ENCODE data around the gene CPLX3.

Gene CPLX3

DNA sequence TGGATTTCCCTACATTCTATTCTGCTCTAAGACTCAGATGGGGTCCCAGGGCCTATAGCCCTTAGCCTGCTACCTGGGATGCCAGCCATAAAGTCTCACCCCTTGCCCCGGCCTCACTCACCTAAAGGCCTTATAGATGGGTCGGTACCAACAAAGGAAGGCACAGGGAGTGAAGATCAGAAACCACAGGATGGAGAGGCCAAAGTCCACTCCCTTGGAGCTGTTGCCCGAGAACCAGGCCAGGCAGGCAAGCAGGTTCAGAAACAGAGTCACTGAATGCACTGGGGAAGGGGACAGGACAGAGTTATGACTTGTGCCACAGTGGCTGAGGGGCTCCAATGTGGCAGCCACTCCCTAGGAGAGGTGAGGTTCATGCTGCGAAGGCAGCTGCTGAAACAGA, 24.0 kb downstream of the CPLX3 start:
- no peak for DNase-seq

DNA sequence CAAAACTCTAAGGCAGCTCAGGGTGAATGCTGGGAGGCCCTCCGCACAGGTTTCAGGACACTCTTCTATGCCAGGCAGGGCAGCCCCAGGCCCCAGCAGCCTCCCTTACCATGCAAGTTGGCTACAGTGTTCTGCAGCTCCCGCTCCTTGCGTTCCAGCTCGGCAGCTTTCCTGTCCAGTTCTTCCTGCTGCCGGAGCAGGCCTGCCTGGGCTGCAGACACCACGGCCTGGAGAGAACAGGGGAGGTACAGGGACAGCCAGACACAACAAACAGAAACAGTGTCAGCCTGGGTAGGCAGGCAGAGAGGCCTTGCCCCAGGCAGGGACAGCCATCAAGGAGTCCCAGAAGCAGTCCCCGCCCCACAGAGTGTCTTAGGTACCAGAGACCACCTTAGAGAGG, 25.5 kb downstream of the CPLX3 start:
- no peak for DNase-seq

DNA sequence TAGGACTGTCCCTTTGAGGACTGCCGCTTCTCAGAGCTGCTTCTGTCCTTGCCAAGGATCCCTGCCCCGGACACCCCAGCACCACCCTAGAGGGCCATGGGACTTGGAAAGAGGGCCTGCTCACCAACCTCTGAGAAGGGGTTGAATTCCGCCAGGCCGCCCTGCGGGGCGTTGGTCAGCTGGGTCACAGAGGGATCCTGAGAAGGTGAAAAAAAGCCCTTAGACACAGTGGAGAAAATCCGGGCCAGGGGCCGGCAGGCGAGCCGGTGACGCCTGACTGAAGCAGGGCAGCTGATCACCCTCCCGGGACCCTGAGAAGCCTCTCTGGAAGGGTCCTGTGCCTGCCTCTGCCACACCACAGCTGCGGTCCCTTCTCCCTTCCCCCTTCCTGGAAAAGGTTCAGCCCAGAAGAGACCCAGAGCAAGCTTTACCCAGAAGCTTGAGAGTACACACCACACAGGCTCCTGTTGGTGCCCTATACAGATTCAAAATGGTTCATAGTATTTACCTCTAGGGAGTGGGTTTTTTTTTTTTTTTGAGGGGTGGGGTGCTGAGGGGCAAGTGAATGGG, 28.1 kb downstream of the CPLX3 start:
- DNase-seq = no peak

DNA sequence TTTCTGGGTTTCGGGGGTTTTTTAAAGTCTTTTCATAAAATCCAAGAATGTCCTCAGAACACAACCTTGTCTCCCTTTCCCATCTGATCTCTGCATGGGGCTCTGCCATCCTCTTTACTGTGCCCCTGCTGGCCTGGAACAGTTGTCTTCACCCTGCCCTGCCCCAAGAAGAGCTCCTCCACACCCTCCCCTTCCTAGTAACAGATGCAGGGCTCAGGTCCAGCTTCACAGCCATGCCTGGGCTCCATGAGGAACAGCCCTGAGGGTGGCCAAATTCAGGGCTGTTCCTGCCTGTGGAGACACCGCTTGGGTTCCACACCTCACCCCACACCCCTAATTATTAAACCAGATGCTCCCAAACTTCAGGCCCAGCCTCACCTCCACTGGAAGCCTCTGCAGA, 29.4 kb downstream of the CPLX3 start:
- no peak for DNase-seq

DNA sequence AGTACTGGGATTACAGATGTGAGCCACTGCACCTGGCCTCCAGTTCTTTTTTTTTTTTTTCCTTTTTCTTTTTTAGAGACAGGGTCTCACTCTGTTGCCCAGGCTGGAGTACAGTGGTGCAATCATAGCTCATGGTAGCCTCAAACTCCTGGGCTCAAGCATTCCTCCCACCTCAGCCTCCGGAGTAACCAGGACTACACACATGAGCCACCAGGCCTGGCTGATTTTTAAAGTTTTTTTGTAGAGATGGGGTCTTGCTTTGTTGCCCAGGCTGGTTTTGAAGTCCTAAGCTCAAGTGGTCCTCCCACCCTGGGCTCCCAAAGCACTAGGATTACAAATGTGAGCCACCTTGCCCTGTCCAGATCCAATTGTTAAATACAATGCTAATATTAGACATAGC, 30.1 kb downstream of the CPLX3 start:
- DNase-seq = no peak

DNA sequence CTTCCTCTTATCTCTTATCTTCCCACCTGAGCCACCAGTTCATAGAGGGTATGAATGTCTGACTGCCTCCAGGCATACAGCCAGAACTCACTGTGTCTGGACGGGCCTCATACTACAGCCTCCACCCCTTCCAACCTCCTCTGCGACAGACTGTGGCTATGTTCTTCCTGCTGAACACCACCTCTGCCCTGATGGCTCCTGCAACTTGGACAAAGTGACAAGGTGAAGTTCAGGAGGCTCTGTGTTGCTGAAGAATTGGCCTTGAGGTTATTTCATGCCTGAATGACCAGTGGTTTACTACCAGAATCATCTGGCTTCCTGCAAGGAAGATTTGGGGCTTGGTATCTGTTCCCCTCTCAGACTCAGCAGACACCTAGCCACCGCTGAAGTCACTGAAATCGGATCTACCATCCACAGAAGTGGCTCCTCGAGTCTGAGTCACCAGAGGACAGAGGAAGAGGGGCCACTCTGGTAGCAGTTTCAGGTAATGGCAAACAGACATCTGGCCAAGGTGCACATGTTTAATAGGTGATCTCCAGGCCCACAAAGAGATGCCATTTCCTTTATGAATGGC, 30.7 kb downstream of the CPLX3 start:
- DNase-seq = no peak

DNA sequence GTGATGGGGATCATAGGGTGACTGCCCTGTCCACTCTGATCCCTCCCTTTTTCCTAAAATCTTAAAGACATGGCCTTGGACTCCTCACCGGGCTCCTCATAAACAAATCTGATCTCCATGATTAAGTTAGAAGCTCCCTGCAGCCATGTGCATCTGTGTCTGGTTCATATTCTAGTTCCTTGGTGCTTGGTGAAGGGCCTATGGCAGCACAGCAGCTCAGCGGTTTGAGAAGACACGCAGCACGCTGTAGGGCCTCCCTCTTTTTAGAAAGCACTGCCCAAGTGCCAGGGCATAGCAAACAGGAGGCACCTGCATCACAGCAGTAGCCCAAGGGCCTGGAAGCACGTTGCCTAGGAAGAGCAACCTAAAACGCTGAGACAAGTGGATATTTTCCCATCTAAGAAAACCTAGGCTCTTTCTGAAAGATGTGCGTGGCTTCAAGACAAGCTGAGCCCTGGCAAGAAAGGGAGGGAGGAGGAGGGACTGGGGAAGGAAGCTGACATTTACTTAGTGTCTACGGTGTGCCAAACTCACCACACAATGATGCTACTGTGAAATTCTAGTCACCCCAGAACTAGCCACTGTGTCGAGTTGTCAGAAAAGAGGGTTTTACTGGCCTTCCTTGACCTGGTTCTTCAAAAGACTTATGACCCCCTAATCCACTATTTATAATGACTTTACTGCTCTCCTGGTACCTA, 31.4 kb downstream of the CPLX3 start:
- DNase-seq = no peak

DNA sequence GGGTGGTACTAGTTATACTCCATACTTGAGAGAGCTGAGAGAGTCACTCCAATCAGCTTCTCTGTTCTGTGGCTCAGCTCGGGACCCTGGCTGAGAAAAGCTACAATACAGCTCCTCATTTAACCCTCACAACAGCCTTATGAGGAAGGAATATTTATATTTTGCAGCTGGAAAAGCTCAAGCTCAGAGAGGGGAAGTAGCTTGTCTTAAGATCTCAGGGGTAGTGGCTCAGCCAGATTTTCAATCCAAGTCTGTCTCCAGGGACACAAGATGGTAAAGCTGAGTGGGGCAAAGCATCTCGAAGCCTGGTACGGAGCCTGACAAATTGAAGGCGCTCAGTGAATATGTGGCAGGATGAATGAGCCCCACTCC, 31.9 kb downstream of the CPLX3 start:
- DNase-seq = no peak

DNA sequence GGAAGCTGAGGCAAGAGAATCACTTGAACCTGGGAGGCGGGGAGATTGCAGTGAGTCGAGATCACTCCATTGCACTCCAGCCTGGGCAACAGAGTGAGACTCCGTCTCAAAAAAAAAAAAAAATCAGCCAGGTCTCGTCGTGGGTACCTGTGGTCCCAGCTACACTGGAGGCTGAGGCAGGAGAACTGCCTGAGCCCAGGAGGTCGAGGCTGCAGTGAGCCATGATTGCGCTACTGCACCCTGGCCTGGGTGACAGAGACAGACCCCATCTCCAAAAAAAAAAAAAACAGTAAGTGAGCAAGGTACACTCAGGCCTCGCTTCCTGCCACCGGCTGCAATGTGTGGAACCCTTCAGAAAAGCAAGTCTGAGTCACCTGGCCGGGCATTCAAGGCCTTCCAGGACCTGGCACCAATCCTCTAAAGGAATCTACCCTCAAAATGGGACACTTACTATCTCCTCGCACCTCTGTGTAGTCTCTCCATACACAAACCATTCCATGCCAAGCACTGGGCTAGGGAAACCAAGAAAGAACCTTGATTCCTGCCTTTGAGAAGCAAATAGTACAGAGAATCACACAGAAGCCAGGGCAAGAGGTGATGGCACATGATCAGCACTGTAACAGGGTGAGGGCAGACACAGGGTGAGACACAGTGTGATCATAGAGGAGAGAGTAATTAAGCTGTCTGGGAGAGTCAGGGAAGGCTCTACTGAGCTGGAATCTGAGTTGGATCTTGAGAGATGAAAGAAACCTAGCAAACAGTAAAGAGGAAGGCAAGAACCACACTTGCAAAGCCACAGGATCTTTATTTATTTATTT, 37.0 kb downstream of the CPLX3 start:
- DNase-seq = no peak

DNA sequence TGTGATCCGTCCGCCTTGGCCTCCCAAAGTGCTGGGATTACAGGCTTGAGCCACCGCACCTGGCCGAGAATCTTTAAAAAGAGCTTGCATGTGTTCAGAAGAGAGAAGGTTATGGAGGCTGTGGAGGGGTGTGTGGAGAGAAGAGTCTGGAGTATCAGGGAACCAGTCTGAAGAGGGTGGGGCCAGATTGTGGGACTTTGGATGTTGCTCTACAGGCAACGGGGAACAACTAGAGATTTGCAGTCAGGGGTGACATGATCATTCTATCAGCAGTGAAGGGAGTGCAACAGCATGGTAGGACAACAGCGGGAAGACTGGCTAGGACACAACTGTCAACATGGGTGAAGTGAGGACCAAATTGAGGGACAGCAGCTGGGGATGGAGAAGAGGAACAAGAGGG, 37.9 kb downstream of the CPLX3 start:
- DNase-seq = no peak

DNA sequence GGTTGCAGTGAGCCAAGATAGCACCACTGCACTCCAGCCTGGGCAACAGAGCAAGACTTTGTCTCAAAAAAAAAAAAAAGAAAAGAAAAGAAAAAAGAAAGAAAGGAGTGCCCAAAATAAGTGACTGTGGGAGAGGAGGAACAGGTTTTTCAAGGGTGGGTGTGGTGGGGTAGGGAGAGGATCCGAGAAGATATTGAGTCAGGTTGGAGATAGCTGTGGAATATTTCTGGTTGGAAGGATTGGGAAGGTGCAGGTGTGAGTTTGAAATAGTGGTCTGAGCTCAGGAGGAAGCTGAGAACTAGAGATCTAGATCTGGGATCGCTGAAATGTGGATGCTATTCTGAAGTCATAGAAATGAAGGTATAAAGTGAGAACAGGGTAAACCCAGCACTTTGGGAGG, 38.9 kb downstream of the CPLX3 start:
- no peak for DNase-seq

DNA sequence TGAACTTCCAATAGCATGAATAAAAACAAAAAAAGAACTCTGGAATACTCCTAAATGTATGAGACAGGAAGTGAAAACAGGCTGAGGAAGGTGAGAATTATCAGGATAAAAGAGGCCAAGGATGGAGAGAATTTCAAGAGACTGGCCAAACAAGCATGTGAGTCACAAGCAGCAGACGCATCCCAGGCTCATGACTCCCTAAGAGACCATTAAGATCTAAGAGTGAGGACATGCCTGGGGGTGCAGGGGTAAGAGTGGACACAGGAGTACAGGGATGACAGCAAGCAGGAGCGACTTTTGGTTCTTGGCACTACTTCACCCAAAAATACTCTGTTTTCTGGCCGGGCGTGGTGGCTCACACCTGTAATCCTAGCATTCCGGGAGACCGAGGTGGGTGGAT, 39.7 kb downstream of the CPLX3 start:
- no peak for DNase-seq

DNA sequence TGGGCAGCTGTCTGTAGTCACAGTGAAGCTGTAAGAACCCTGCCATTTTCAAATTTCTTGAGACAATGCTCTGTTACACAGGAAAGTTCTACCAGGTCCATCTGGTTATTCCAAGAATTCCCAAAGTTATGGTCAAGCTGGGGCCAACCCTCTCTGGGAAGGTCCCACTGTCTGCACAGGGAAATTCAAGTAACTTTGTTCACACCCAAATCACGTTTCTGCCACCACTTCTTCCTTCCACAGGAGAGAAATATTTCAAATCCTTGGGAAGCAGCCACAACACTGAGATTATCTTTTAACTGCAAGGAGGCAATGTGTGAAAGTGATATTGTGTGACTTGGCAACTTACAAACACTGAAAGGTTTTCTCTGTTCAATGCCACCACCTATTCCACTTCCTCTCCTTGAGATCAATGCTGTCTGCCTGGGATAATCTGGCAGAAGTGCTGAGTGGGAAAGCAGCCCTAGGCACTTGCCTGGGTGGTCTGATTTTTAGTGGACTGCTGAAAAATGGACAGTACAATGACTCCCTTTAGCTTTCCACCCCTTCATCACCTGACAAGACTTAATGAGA, 41.1 kb downstream of the CPLX3 start:
- DNase-seq = no peak

DNA sequence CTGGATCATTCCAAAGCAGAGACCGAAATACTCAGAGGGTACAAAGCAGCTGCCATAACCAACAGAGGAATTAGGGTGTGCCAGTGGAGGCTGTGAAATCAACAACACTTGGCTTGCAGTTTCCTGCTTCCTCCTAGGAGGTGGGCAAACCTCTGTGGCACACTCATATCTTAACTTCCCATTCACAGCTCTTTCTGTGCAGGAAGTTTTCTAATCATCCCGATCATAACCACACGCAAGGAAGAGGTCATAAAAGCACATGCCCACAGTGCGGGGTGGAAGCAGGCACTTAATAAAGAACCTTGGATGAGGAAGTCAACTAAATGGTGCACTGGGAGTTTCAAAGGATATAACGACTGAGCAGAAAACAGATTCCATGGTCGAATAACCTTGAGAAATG, 41.6 kb downstream of the CPLX3 start:
- DNase-seq = no peak

DNA sequence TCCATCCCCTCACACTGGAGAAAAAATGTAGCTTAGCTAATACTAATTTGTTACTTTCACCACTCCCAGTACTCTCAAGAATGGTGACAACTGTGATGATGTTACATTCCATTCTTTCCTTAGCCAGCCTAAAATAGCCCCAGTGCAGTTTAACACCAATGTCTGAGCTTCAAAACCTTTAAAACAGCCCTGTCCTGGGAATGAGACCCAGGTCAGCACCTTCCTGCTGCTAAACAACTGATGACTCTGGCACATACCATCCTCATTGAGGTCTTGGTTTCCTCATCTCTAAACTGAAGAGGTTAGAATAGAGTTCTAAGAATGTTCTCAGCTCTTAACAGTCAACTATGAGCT, 42.9 kb downstream of the CPLX3 start:
- DNase-seq = no peak

DNA sequence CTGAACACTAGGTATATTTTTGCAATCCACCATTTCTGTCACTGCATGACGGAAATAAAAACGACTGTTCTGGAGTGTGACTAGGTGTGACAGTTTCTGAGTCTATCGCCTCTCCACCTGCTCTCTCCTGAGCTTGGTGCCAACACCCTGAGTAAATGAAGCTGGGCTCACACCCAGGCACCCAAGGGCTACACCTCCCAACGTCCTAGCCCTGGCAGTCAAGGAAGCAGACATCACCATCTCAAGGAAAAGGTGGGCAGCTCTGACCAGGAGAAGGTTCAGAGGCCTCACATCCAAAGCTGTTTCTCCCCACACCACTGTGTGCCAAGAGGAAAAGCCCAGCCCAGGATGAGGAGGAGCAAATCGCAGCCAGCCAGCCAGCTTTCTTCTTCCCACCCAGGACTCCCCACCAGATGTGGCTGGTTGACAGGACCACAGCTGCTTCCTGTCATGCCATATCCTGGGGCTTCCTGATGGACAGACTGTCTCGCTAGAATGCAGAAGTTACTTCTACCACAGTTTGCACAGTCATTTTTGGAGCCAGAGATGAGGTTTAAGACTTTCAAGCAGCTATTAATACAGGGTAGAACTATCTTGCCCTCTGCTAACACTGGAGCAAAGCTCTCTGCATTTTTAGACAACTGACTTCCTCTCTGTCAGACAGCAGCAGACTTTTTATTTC, 43.4 kb downstream of the CPLX3 start:
- peak; percentile 66 for DNase-seq

DNA sequence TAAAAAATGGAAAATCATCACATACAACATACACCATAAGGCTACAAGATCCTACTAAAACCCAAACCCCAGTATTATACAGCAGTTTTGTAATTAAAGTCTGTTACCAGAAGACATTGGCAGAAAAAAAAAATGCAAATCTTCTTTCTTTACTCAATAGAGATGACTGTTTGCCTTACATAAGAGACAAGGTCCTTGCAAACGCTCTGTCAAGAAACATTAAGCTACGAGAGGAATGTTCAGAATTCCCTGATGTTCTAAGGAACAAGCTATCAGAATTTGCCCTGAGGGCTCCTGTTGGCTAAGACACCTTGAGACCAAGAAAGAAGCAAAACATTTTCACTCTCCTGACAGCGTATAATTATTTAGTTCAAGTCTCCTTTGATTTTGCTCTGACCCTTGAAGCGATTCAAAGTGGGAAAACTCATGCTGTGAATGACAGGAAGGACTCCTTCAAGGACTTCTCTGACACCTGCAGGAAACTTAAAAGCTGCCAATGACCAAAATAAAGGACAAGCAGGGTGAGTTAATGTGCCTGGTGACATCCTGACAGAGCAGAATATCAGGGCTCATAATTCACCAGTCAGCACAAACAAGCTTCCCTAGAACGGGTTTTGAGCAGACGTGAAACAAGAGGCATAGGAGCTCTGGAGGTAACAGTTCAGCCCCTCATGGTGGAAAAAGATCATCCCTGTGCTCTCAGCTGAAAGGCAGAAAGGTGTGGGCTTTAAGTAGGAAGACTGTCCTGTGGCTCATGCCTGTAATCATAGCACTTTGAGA, 44.2 kb downstream of the CPLX3 start:
- DNase-seq = no peak

DNA sequence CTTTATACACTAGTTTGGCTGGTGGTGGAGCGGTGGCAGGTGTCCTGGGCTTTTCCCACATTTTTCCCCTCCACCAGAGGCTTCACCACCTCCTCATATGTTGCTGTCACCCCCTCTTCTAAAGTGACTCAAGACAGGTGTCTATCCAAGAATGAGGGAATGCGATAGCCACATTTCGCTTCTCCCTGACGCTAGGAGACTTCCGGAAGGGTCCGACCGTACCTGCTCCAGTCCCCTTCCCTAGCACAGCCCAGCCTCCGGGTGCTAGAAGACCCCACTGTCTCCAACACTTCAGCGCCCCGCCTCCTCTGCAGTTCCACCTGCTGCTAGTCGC, 46.2 kb downstream of the CPLX3 start:
- no peak for DNase-seq

DNA sequence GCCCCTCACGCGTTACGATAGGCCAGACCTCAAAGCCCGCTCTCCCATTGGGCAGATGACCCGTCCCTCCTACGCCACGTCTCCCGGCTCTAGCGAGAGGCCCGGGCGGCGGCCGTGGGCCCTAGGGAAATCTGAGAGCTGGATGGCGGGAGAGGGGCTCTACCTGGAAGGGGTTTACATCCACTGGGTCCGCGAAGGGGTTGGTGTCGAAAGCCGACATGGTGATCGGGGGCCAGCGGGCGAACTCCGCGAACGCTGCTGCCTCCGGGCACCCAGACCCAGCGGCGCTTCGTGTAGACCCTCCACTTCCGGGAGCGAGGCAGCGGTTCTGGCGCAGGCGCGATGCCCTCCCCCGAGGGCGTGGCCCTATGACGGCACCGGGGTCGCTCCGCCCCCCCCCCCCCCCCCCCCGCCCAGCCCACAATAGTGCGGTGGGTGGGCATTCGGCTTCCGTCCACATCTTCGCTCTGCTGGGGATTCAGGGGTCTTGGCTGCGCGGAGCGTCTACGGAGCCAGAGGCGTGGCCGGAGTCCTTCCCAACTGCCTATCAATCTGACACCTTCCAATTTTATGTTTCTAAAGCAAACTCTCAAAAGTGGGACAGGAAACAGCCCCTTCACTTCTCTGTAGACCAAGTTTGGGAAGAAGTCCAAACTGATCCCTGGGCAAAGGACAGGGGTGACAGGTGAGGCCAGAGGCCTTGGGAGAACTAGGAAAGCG, 46.8 kb downstream of the CPLX3 start, which contains the start of gene SCAMP2:
Gene SCAMP2 (minus strand): TSS at position 330 of the 720 bp plus-strand sequence. CDS start 110 bp downstream, at position 220.
- DNase-seq = peak; percentile 94

DNA sequence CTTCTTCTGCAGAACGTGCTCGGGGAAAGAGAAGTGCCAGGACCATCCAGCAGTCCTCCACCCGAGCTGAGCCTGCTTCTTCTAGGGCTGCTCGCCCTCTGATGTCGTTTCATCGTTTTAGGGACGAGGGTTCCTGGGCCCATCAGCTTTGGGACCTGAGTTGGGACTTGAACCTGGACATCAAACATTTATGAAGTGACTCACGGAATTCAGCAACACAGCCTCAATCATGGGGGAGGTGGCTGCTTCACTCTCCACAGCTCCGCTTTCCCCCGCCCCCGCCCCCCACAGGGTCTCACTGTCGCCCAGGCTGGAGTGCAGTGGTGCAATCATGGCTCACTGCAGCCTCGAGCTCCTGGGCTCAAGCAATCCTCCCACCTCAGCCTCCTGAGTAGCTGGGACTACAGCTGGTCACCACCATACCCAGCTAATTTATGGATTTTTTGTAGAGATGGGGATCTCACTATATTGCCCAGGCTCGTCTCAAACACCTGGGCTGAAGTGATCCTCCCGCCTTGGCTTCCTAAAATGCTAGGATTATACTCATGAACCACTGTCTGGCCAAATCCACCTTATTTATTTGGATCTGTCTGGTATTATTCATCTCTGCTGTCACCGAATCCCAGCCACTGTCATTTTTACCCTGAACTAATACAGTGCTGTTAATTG, 47.5 kb downstream of the CPLX3 start:
- DNase-seq = peak; percentile 74

DNA sequence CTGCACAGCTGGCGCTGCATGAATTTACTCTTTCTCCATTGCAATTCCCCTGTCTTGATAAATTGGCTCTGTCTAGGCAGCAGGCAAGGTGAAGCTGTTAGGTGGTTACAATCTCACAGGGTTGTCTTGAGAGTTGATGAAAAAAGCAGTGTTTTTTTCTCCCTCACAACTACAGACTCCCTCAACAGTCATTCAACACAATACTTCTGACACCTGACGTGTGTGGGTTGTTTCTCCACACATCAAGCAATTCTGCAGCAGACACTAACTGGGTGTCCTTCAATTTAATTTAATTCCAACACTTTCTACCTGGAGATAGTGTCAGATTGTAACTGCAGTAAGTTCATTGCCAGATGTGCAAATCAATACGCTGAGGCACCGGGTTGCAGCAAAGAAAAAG, 51.8 kb downstream of the CPLX3 start:
- no peak for DNase-seq
